Thyroid gland (tissue), 4 donors: ENCODE results near the gene SOX21. TPM values are rescaled to one million over a fixed set of nuclear protein-coding genes. Genes with fewer than 3 reads are reported as not detected.
"Not testable (repeated sequence)": the region's sequence is repeated elsewhere in the genome, so short reads cannot be mapped to it uniquely, and the experiment has no call there.

ENCODE experiments used
- DNase-seq, 2 donors: peaks; one replicate each; pipeline ENCODE4 v3.0.0-alpha.2; 2019
- H3K27ac ChIP-seq, 3 donors: fragments of 200-600 bp; sonication (generic); 1 replicate in 2 of 3; 2 replicates in 1 of 3; pipeline ENCODE4 v1.5.1; 2016 to 2019; ENCODE audit warnings: mild to moderate bottlenecking in 1 of 3, moderate library complexity in 1 of 3
- H3K27me3 ChIP-seq: fragments of 200-600 bp; sonication (generic); one replicate; pipeline ENCODE4 v1.5.1; 2019
- H3K36me3 ChIP-seq, 2 donors: fragments of 200-600 bp; sonication (generic); one replicate each; pipeline ENCODE4 v1.5.1; 2016 to 2019
- H3K4me1 ChIP-seq, 2 donors: fragments of 200-600 bp; sonication (generic); one replicate each; pipeline ENCODE4 v1.5.1; 2017 to 2019
- H3K4me3 ChIP-seq, 3 donors: fragments of 200-600 bp; sonication (generic); replicated peaks in 1 of 3; 1 replicate in 2 of 3; 2 replicates in 1 of 3; pipeline ENCODE4 v1.5.1; 2016; ENCODE audit warnings: mild to moderate bottlenecking in 1 of 3
- H3K9me3 ChIP-seq: fragments of 200-600 bp; sonication (generic); one replicate; pipeline ENCODE4 v1.5.1; 2017
- POLR2A ChIP-seq, 2 donors: fragments of 450-650 bp; IDR thresholded peaks; one replicate each; pipeline ENCODE4 v1.6.1; 2017; ENCODE audit warnings: antibody characterized with exemption in 2 of 2, mild to moderate bottlenecking in 2 of 2, moderate library complexity in 1 of 2
- WGBS, 2 donors: methylation state at CpG; one replicate each; pipeline ENCODE4 v1.1.5; 2017; 5-methylcytosine and 5-hydroxymethylcytosine counted together
- intact Hi-C: fragments of 100-400 bp; cut with DNase I; formaldehyde crosslinking; loops from one replicate; pipeline ENCODE4 v1.15.1; 2023
- total RNA-seq, 4 donors: library from RNA; depleted of rRNA; stranded (reverse); fragments of >200 nt; gene quantifications; one replicate each; pipeline ENCODE4 v1.2.3, GENCODE V29; 2016
- TF ChIP-seq, protein P1 (sequence below), 6 experiments: fragments of 200-600 bp in 3 of 6; fragments of 450-650 bp in 3 of 6; sonication (generic) in 3 of 6; IDR thresholded peaks; one replicate each; pipeline ENCODE4 v1.5.1; 2016 to 2019; ENCODE audit warnings: antibody characterized with exemption in 6 of 6, mild to moderate bottlenecking in 2 of 6, inconsistent platforms in 1 of 6, moderate library complexity in 1 of 6

The SOX21 gene
- total RNA-seq, 4 donors from 2014 or later = 0.20 to 0.22 TPM; not detected in 2

DNA sequence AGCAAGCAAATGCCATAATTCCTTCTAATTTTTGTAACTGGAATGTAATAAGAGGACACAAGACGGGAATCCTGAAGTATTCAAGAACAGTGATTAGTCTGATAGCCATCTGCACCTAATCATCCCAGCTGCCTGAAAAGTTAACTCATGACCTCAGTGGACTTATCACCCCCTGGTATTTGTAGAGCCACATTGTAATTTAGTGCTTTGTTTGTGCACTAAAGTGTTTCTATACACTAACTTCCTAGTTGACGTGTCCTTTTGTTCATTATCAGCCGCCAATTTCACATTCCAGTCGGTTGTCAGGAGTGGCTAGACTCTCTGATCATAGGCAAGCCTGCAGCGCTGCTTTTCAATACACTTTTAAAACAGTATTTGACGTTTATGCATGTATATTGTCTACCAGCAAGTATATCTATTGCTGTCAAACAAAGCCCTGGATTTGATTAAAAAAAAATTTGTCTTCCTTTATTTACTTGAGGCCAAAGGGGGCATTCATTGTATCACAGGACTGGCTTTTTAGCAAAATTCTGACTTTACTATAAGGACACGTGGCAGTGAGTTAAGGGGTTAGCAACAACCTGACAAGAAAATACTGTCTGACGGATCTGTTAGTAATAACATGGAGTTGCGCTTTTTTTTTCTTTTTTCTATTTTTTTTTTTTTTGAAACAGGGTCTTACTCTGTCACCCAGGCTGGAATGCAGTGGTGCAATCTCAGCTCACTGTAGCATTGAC, 10.4 kb upstream of the SOX21 start:
- H3K4me3 ChIP-seq = no peak overlapping the region
- H3K27me3 ChIP-seq = no peaks in the 10 kb centered on the region
- no peaks in the 10 kb centered on the region for H3K9me3 ChIP-seq
- WGBS, 2 donors = 68 to 70% methylated on average over 9 of the region's 9 CpGs
- intact Hi-C loops = no loop called here
- H3K4me1 ChIP-seq = no peaks in the 10 kb centered on the region
- H3K27ac ChIP-seq = no peak overlapping the region
- DNase-seq = no peak
- TF ChIP-seq, protein P1, sequence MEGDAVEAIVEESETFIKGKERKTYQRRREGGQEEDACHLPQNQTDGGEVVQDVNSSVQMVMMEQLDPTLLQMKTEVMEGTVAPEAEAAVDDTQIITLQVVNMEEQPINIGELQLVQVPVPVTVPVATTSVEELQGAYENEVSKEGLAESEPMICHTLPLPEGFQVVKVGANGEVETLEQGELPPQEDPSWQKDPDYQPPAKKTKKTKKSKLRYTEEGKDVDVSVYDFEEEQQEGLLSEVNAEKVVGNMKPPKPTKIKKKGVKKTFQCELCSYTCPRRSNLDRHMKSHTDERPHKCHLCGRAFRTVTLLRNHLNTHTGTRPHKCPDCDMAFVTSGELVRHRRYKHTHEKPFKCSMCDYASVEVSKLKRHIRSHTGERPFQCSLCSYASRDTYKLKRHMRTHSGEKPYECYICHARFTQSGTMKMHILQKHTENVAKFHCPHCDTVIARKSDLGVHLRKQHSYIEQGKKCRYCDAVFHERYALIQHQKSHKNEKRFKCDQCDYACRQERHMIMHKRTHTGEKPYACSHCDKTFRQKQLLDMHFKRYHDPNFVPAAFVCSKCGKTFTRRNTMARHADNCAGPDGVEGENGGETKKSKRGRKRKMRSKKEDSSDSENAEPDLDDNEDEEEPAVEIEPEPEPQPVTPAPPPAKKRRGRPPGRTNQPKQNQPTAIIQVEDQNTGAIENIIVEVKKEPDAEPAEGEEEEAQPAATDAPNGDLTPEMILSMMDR (IDR thresholded peaks at IDR 0.05) = no peak
- TF ChIP-seq POLR2A (IDR thresholded peaks at IDR 0.05) = no peak
- no peaks in the 10 kb centered on the region for H3K36me3 ChIP-seq

DNA sequence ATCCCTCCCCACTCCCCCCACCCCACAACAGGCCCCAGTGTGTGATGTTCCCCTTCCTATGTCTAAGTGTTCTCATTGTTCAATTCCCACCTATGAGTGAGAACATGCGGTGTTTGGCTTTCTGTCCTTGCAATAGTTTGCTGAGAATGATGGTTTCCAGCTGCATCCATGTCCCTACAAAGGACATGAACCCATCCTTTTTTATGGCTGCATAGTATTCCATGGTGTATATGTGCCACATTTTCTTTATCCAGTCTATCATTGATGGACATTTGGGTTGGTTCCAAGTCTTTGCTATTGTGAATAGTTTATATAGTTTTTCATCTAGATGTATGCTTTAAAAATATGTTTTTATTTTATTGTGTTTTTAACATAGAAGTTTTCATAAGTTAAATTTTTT, 6.4 kb upstream of the SOX21 start:
- H3K4me1 ChIP-seq, H3K27me3 ChIP-seq, H3K9me3 ChIP-seq, H3K4me3 ChIP-seq, H3K27ac ChIP-seq, H3K36me3 ChIP-seq, intact Hi-C loops, DNase-seq: not testable (repeated sequence)
- WGBS, 2 donors = 93 to 100% methylated on average over 1 of the region's 1 CpG

DNA sequence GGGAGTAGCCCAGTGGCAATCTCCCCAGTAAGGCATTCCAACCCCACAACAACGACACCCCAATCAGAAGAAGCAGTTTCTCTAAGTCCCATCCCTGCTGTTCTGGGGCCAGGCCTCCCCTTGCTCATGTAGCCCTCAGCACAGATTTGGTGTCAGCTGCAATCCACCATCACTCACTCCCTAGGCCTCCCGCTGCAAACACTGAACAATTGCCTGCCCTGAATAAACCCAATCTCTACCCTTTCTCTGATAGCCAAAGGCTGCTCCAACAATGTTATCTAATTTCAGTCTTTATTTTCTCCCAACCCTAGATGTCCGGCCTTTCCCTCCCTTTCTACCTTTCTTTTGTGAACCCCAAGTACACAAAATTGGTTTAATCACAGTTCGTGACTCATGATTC, 5.6 kb upstream of the SOX21 start:
- no peak for TF ChIP-seq POLR2A (IDR thresholded peaks at IDR 0.05)
- TF ChIP-seq, protein P1 (IDR thresholded peaks at IDR 0.05) = no peak
- intact Hi-C loops = no loop called here
- Histone ChIP-seq H3K36me3 (no peaks in the 10 kb centered on the region), H3K9me3 (no peaks in the 10 kb centered on the region), H3K27me3 (peaks cover 14% of the 10 kb centered on the region), H3K4me3 (no peak overlapping the region), H3K4me1 (peaks cover 3 to 6% of the 10 kb centered on the region in 2 donors), H3K27ac (no peak overlapping the region)
- 77 to 83% methylated on average over 4 of the region's 4 CpGs for WGBS, 2 donors
- no peak for DNase-seq

DNA sequence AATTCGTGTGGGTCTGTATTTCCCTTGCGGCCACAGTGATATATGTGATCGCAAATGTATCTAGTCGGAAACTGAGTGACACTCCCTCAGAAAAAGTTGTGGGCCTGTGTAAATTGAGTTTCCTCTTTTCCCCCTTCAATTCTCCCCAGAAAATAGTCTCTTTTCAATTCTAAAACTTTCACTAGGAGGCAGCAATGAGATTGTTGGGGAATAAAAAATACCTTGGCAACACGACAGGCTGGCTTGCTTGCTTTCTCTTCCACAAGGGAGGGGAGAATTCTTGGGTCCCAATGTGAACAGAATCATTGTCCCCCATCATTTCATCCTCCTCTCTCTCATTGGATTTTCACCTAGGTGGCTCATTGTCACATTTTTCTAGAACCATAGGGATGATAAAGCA, 3.7 kb upstream of the SOX21 start:
- peaks cover 23% of the 10 kb centered on the region for H3K27me3 ChIP-seq
- intact Hi-C loops = no loop called here
- WGBS, 2 donors = 70 to 74% methylated on average over 5 of the region's 5 CpGs

DNA sequence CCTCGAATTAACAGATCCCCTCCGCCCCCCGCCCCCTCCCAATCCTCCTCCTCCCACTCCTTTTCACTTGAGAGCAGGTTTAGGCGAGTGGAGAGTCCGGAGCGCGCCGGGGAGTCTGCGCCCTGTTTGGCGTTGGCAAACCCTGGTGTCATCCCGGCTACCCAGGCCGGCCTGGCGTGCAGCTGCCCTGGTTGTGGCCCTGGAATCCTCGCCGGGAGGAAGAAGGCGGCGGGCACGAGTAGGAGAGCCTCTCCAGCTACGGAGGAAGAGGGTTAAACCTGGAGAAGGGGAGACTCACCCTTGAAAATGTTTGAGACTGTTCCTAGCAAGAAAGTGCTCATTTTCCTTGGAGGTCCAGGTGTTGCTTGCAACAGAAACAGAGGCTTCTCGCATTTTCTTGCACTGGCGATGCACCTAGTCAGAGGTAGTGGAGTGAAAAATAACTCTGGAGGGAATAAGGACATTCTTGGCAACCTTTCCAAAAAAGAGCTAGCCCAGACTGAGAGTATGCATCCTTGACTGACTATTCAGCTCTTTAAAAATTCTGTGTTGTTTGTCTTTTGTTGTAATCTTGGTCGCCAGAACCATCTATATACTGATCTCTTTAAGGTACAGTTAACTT, 1.3 kb upstream of the SOX21 start:
- peaks cover 45% of the 10 kb centered on the region for H3K27me3 ChIP-seq
- no peaks in the 10 kb centered on the region for H3K9me3 ChIP-seq
- WGBS, 2 donors = 7 to 14% methylated on average over 9 to 20 of the region's 22 CpGs
- no peaks in the 10 kb centered on the region for H3K36me3 ChIP-seq
- TF ChIP-seq, protein P1 (IDR thresholded peaks at IDR 0.05) = no peak
- TF ChIP-seq POLR2A (IDR thresholded peaks at IDR 0.05) = no peak
- intact Hi-C loops = no loop called here
- DNase-seq = no peak
- no peak overlapping the region for H3K4me3 ChIP-seq
- H3K27ac ChIP-seq = no peak overlapping the region
- peaks cover 11 to 29% of the 10 kb centered on the region in 2 donors for H3K4me1 ChIP-seq

More for the DNA sequence above, 3.7 kb upstream of the SOX21 start:
- peaks cover 3 to 22% of the 10 kb centered on the region in 2 donors for H3K4me1 ChIP-seq
- H3K27ac ChIP-seq = no peak overlapping the region
- H3K36me3 ChIP-seq = no peaks in the 10 kb centered on the region
- TF ChIP-seq, protein P1 (IDR thresholded peaks at IDR 0.05) = no peak
- TF ChIP-seq POLR2A (IDR thresholded peaks at IDR 0.05) = no peak
- no peak for DNase-seq
- no peaks in the 10 kb centered on the region for H3K9me3 ChIP-seq
- no peak overlapping the region for H3K4me3 ChIP-seq
